ENCODE results near the gene PLAC8L1.
"Not testable (repeated sequence)": the region's sequence is repeated elsewhere in the genome, so short reads cannot be mapped to it uniquely, and the experiment has no call there.

Gene PLAC8L1, protein sequence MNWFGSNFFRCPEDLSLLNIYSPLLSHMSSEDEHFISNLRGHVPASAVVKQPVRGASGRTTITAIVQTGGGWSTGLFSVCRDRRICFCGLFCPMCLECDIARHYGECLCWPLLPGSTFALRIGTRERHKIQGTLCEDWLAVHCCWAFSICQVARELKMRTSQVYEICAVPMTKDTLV

GRCh38 chr5:146105477-146105876, at the start of gene PLAC8L1:
Gene PLAC8L1, minus strand, starts transcription at chr5:146105577. Its CDS starts 1,266 bp downstream, at chr5:146104311.
- DNase-seq = no peak

DNA sequence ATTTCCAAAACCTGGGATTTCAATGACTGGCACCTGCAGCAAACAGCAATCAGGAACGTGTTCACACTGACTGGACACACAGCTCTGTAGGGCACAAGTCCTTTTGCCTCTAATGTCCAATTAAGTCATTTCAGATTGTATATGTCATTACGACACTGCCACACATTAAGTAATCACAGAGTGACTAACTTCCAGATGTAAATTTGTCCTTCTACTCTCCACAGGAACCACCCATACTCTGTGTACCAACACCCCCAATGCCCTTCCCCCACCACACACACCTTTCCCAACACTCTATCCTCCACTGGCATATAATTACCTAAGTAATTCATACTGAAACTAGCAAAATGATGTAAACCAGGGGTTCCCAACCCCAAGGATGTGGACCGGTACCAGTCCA, 46.6 kb upstream of the PLAC8L1 start:
- DNase-seq = no peak

DNA sequence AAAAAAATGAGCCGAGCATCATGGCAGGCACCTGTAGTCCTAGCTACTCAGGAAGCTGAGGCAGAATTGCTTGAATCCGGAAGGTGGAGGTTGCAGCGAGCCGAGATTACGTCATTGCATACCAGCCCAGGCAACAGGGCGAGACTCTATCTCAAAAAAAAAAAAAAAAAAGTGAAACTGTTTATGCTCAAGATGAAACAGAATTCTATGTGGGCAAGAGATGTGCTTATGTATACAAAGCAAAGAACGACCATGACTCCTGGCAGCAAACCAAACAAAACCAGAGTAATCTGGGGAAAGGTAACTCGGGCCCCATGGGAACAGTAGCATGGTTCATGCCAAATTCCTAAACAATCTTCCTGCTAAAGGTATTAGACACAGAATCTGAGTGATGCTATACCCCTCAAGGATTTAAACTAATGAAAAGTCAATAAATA, 32.6 kb upstream of the PLAC8L1 start:
- DNase-seq = no peak

DNA sequence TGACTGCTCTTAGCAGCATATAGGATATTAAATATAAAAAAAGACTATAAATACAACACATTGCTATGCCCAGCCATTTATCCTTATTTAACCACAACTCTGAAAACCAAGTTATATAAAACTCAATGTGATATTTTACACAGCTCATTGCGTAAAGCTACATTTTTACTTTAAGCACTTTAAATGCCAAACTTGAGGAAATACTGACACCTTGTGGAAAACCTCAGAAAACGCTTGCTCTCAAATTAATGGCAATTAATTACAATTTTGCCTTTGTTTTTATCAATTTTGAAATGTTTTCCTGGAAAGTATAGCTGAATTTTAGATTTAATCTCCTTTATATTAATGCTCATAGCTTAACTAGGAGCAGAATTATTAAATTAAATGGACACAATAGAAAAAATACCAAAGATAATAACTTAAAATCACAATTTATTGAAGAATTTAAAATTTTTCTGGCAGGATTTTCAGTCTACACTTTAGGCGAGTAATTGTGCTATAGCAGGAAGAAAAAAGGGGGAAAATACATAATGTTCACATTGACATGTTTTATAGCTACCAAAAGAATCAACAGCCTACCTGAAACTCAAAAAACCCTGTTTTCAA, 25.2 kb upstream of the PLAC8L1 start:
- no peak for DNase-seq

- no peak for DNase-seq
Measured at GRCh38 chr5:146126068-146126467, 20.7 kb upstream of the PLAC8L1 start.

DNA sequence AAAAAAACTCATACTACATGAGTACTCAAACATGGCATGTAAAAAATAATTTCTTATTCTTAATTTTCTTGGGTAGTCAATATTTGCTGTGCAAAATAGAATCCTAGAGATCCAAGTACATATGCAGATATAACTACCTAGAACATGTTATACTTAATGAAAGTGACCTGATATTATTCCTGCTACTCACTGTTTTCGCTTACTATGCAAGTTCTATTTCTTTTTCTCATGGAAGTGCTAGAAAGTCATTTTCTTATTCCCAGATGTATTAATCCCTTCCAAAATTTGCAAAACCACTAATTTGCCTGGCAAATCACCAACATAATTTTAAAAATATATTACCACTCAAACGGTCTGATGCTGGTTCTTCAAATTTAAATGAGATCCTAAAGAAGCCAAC, 19.2 kb upstream of the PLAC8L1 start:
- no peak for DNase-seq

GRCh38 chr5:146121451-146121850, 16.1 kb upstream of the PLAC8L1 start:
- not testable (repeated sequence) for DNase-seq

GRCh38 chr5:146118322-146118721, 12.9 kb upstream of the PLAC8L1 start:
- no peak for DNase-seq

GRCh38 chr5:146117216-146117615, 11.8 kb upstream of the PLAC8L1 start:
- not testable (repeated sequence) for DNase-seq

DNA sequence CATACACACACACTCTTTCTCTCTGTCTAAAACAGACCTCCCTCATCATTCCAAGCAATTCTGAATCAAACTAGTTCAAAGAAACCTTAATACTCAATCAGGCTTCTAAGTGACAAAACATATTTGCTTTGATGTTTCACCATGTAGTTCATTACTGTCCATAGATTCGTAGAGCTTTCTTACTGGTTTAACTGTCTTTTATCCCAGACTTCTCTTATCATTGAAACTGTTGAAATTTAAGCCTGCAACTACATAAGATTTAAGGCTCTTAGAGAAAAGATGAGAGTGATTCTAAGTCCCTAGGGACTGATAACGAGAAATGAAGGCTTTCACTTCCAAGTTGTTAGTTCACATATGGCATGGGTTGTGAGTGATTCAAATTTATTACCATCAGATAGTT, 11.0 kb upstream of the PLAC8L1 start:
- no peak for DNase-seq

DNA sequence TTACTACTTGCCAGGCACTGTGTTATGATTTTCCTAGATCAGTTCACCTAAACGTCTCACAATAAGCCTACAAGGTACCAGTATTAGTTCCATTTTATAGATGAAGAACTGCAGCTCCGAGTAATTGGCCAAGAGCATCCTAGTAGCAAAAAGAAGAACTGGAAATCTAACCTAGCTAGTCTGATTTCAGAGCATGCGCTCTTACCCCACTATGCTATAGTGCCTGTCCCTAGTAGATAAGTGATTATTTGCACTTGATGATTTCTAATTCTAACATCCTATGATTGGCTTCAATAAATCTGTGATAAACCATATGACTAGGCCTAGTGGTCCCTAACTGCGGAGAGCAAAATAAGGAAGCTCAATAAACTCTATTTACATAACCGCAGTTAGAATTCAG, 7.1 kb upstream of the PLAC8L1 start:
- no peak for DNase-seq

- DNase-seq = no peak
Measured at GRCh38 chr5:146111409-146111808, 6.0 kb upstream of the PLAC8L1 start.

DNA sequence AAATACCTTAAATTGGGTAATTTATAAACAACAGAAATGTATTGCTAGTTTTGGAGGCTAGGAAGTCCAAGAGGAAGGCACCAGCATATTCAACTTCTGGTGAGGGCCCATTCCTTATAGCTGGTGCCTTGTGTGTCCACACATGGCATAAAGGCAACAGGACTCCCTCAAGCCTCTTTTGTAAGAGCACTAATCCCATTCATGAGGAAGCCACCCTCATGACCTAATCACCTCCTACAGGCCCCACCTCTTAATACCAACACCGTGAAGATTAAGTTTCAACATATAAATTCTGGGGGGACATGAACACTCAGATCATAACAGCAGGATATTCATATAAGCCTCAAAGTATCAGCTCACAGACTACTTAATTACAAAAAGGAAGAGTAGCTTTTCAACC, 4.0 kb upstream of the PLAC8L1 start:
- DNase-seq = no peak

- DNase-seq = not testable (repeated sequence)
Measured at GRCh38 chr5:146108870-146109269, 3.5 kb upstream of the PLAC8L1 start.

GRCh38 chr5:146107901-146108300, 2.5 kb upstream of the PLAC8L1 start:
- no peak for DNase-seq

DNA sequence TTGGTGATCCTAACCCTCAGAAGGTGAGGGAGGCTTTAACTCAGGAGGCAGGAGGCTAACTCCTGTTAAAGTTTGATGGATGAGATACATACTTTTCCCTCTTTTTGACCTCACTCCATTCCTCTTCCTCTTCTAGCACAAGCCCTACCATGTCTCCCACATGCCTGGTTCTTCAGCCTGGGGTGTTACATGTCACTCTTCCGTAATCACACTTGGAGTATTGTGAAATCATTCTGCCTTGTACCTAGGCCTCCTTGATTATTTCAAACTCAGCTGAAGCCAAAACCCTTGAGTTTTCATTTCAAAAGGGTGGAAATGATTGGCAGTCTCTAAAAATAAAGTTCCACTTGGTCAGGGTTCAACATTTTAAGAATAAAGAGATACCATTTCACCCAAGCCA, 1.8 kb downstream of the PLAC8L1 start:
- no peak for DNase-seq

- no peak for DNase-seq
Measured at GRCh38 chr5:146101646-146102045, 3.7 kb downstream of the PLAC8L1 start.

GRCh38 chr5:146098047-146098446, 7.3 kb downstream of the PLAC8L1 start:
- DNase-seq = no peak

- DNase-seq = no peak
Measured at GRCh38 chr5:146091881-146092280, 13.5 kb downstream of the PLAC8L1 start.

- DNase-seq = no peak
Measured at GRCh38 chr5:146089287-146089686, 16.1 kb downstream of the PLAC8L1 start.

DNA sequence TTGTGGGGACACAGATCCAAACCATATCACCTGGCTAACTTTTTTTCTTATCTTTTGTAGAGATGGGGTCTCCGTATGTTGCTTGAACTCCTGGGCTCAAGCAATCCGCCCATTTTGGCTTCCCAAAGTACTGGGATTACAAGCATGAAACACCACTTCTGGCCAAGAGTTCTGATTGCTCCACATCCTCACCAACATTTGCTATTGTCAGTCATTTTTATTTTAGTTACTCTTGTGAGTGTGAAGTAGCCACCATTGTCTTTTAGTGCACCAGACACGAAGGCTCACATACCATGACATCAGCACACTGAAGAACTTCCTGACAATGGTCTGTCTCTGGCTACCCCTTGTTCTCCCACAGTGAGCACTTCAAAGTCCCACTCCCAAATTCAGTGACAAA, 17.3 kb downstream of the PLAC8L1 start:
- DNase-seq = no peak

GRCh38 chr5:146084376-146084775, 21.0 kb downstream of the PLAC8L1 start:
- no peak for DNase-seq

DNA sequence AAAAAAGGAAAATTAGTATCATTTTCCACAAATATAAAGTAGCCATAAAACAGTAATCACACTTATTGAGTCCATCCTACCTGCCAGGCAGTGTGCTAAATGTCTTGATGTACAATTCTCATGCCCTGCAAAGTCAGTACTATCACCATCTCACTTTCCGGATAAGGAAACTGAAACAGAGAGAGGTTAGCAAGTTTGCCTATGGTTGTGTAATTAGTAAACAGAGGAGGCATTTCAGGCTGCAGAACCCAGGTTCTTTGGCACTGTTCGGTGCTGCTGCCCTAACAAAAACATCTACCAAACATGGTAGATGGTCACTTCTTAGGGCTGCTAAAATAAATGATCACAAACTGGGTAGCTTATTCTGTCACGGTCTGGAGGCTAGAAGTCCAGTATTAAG, 22.6 kb downstream of the PLAC8L1 start:
- DNase-seq = no peak

DNA sequence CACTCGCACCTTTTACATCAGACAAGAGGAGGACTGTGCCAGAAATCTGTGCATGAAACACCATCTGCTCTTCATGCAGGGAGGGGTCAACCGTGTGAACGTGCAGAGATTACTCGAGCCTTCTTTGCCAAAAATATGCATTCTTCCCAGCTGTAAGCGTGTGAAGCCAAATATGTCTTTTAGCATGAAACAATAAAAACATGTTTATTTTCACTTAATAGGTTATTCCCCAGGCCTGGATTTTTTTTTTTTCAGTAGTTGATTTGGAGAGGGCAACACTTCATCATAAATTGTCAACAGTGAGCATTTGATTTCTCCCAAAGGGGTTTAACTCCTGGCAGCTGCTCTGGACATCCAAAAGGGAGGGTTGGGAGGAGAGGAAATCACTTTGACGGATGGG, 23.8 kb downstream of the PLAC8L1 start:
- no peak for DNase-seq

All from NCI-H748 treated with DMSO at 0.1 percent for 48 hours (cell line).